ENCODE measurements around the gene ACADL.

- TF ChIP-seq ZNF274 (IDR thresholded peaks at IDR 0.05; ENCODE audit: low read depth, low read length) (no peak), YY1 (IDR thresholded peaks at IDR 0.05; ENCODE audit: insufficient read depth, insufficient read length) (no peak)
These were observed 66.2 kb downstream of the ACADL start for GRCh38 chr2:210159059-210159458.

All from NT2/D1 (cell line).